Measurements from ENCODE around the gene ADAT3. TPM values are rescaled to one million over a fixed set of nuclear protein-coding genes. Genes with fewer than 3 reads are reported as not detected.

ADAT3 gene
- total RNA-seq, 4 donors from 2014 or later: 1.0 to 5.5 (median 2.8) TPM

DNA sequence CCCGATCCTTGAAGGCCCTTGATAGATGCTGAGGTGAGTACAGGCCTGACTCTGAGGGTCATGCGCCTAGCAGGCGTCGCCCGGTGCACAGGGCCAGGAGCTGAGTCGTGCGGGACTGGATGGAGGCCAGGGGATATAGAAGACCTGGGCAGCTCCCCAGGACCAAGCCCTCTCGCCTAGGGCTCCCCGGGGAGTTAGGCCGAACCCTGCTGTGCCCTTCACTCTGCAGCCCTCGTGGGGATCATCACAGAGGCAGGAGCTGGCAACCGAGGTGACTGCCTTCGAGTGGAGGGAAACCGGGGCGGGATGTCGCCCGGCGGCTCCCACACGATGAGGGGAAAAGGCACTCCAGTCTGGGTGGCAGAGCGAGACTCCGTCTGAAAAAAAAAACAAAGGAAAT lies 47.4 kb downstream of the ADAT3 start:
- intact Hi-C loops (cut with DNase I; ENCODE audit: low total_unique reads): no loop called here

GRCh38 chr19:1953037-1953436 lies 47.8 kb downstream of the ADAT3 start:
- no peaks in the 10 kb centered on the region for H3K9me3 ChIP-seq
- intact Hi-C loops (cut with DNase I; ENCODE audit: low total_unique reads): no loop called here

More for the DNA sequence above, 47.4 kb downstream of the ADAT3 start:
- no peak for DNase-seq
- TF ChIP-seq, protein P1, sequence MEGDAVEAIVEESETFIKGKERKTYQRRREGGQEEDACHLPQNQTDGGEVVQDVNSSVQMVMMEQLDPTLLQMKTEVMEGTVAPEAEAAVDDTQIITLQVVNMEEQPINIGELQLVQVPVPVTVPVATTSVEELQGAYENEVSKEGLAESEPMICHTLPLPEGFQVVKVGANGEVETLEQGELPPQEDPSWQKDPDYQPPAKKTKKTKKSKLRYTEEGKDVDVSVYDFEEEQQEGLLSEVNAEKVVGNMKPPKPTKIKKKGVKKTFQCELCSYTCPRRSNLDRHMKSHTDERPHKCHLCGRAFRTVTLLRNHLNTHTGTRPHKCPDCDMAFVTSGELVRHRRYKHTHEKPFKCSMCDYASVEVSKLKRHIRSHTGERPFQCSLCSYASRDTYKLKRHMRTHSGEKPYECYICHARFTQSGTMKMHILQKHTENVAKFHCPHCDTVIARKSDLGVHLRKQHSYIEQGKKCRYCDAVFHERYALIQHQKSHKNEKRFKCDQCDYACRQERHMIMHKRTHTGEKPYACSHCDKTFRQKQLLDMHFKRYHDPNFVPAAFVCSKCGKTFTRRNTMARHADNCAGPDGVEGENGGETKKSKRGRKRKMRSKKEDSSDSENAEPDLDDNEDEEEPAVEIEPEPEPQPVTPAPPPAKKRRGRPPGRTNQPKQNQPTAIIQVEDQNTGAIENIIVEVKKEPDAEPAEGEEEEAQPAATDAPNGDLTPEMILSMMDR (IDR thresholded peaks at IDR 0.05): no peak
- TF ChIP-seq POLR2A (IDR thresholded peaks at IDR 0.05): no peak
- Histone ChIP-seq H3K36me3 (no peaks in the 10 kb centered on the region), H3K27ac (no peak overlapping the region), H3K4me1 (no peaks in the 10 kb centered on the region), H3K27me3 (no peaks in the 10 kb centered on the region), H3K4me3 (no peak overlapping the region), H3K9me3 (no peaks in the 10 kb centered on the region)

GRCh38 chr19:1953441-1954094 lies 48.4 kb downstream of the ADAT3 start:
- intact Hi-C loops (cut with DNase I; ENCODE audit: low total_unique reads): no loop called here
- no peak overlapping the region for H3K4me3 ChIP-seq
- H3K9me3 ChIP-seq: no peaks in the 10 kb centered on the region
- H3K4me1 ChIP-seq: no peaks in the 10 kb centered on the region
- no peaks in the 10 kb centered on the region for H3K27me3 ChIP-seq
- no peak for DNase-seq
- no peak overlapping the region for H3K27ac ChIP-seq
- no peaks in the 10 kb centered on the region for H3K36me3 ChIP-seq
- TF ChIP-seq POLR2A (IDR thresholded peaks at IDR 0.05): no peak
- TF ChIP-seq, protein P1 (IDR thresholded peaks at IDR 0.05): no peak

More at GRCh38 chr19:1953037-1953436, 47.8 kb downstream of the ADAT3 start:
- Histone ChIP-seq H3K27me3 (no peaks in the 10 kb centered on the region), H3K4me3 (no peak overlapping the region), H3K4me1 (no peaks in the 10 kb centered on the region), H3K36me3 (no peaks in the 10 kb centered on the region), H3K27ac (no peak overlapping the region)
- TF ChIP-seq POLR2A (IDR thresholded peaks at IDR 0.05): no peak
- TF ChIP-seq, protein P1 (IDR thresholded peaks at IDR 0.05): no peak
- no peak for DNase-seq

- intact Hi-C loops (cut with DNase I; ENCODE audit: low total_unique reads): no loop called here
- Histone ChIP-seq H3K36me3 (no peaks in the 10 kb centered on the region), H3K27me3 (no peaks in the 10 kb centered on the region), H3K4me1 (no peaks in the 10 kb centered on the region), H3K4me3 (no peak overlapping the region), H3K27ac (no peak overlapping the region), H3K9me3 (no peaks in the 10 kb centered on the region)
- DNase-seq: no peak
- no peak for TF ChIP-seq POLR2A (IDR thresholded peaks at IDR 0.05)
- TF ChIP-seq, protein P1 (IDR thresholded peaks at IDR 0.05): no peak
Observed at GRCh38 chr19:1954532-1954933, 49.3 kb downstream of the ADAT3 start.

DNA sequence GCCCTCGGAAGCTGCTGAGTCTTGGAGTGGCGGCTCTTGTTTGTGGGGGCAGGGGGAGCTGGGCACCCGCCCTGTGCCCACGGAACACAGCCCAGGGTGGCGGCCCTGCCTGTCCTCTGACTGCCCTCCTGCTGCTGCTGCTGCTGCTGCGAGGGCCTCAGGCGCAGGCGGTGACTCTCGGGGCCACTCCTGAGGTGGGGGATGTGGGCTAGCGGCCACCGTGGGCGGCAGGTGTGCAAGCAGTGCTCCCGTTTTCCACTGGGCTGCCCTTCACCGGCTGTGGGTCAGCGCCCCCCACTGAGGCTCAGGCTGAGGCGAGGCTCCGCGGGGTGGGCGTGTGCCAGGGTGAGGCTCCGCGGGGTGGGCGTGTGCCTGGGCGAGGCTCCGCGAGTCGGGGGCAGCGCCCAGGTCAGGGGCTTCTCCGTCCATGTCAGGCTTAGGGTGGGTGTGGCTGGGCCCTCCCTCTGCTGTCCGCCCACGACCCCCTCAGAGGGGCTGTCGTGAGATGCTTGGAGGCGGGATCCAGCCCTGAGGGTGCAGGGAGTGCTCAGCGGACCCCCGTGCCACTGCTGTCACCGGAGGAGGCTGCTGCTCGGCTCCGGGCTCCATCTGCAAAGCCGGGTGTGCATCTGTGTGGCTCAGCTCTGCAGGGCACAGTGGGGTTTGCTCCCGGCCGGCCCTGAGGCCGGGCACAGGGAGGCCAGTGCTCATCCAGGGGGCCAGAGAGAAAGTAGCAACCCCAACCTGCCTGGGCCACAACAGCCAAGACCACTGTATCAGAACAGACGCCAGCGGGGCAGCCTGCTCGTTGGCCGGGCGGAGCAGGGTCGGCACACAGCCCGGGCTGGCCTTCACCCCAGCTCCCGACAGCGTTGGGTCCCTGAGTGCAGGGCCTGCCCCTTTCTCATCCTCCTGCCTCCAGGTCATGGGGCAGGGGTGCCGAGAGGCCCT lies 50.2 kb downstream of the ADAT3 start:
- Histone ChIP-seq H3K9me3 (no peaks in the 10 kb centered on the region), H3K4me1 (no peaks in the 10 kb centered on the region), H3K27me3 (no peaks in the 10 kb centered on the region), H3K27ac (no peak overlapping the region), H3K4me3 (no peak overlapping the region), H3K36me3 (no peaks in the 10 kb centered on the region)
- no peak for DNase-seq
- TF ChIP-seq, protein P1 (IDR thresholded peaks at IDR 0.05): no peak
- no peak for TF ChIP-seq POLR2A (IDR thresholded peaks at IDR 0.05)
- intact Hi-C loops (cut with DNase I; ENCODE audit: low total_unique reads): no loop called here

Measured in uterus (tissue), 4 donors.